Subcutaneous abdominal adipose tissue (tissue), 5 donors: Measurements from ENCODE around the gene C15orf39.

Experiments
- H3K27ac ChIP-seq: one replicate; pipeline ENCODE4 v1.7.0; 2013; ENCODE audit warnings: low read depth, mild to moderate bottlenecking, inconsistent platforms, low read length, moderate library complexity
- H3K27me3 ChIP-seq, 5 donors: one replicate each; pipeline ENCODE4 v1.7.0; 2013; ENCODE audit warnings: low read length in 5 of 5, inconsistent platforms in 1 of 5; ENCODE audit not compliant: control insufficient read depth in 5 of 5, insufficient read depth in 4 of 5
- H3K36me3 ChIP-seq, 5 donors: one replicate each; pipeline ENCODE4 v1.7.0; 2013; ENCODE audit warnings: low read length in 5 of 5; ENCODE audit not compliant: control insufficient read depth in 5 of 5, insufficient read depth in 5 of 5
- H3K4me1 ChIP-seq, 5 donors: one replicate each; pipeline ENCODE4 v1.7.0; 2013; ENCODE audit warnings: low read length in 5 of 5, mild to moderate bottlenecking in 3 of 5, moderate library complexity in 1 of 5; ENCODE audit not compliant: control insufficient read depth in 5 of 5, insufficient read depth in 5 of 5
- H3K4me3 ChIP-seq, 5 donors: one replicate each; pipeline ENCODE4 v1.7.0; 2013; ENCODE audit warnings: low read length in 5 of 5, low read depth in 1 of 5
- H3K9ac ChIP-seq, 5 donors: one replicate each; pipeline ENCODE4 v1.7.0; 2013; ENCODE audit warnings: low read length in 5 of 5, mild to moderate bottlenecking in 4 of 5, moderate library complexity in 3 of 5
- H3K9me3 ChIP-seq, 5 donors: one replicate each; pipeline ENCODE4 v1.7.0; 2013; ENCODE audit warnings: low read length in 5 of 5; ENCODE audit not compliant: control insufficient read depth in 5 of 5
- donor health status: healthy.
- donor health status: healthy.
- donor health status: healthy.
- donor health status: healthy.
- donor health status: healthy.

C15orf39 gene

DNA sequence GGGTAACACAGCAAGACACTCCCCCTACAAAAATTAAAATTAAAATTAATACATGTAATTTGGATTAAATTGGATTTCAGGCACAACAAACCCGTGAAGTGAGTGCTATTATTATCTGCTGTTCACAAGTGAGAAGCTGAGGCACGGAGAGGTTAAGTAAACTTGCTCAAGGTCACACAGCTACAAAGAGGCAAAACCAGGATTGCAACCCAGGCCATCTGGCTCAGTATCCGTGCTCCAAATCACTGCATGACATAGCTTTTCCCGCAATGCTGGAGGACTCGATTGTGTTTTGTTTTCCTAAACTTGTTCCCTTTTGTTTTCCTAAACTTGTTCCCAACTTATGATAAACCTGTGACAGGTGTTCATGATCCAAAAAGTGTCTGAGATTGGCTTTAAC lies 19.9 kb upstream of the C15orf39 start:
- no peak overlapping the region for H3K4me3 ChIP-seq
- H3K9ac ChIP-seq = no peak overlapping the region
- no peaks in the 10 kb centered on the region for H3K9me3 ChIP-seq
- H3K4me1 ChIP-seq = peaks cover 9 to 40% (median 31%) of the 10 kb centered on the region in 5 donors
- H3K27me3 ChIP-seq = peaks cover 0 to 5% (median 0%) of the 10 kb centered on the region in 5 donors
- H3K36me3 ChIP-seq = no peaks in the 10 kb centered on the region
- H3K27ac ChIP-seq = no peak overlapping the region

DNA sequence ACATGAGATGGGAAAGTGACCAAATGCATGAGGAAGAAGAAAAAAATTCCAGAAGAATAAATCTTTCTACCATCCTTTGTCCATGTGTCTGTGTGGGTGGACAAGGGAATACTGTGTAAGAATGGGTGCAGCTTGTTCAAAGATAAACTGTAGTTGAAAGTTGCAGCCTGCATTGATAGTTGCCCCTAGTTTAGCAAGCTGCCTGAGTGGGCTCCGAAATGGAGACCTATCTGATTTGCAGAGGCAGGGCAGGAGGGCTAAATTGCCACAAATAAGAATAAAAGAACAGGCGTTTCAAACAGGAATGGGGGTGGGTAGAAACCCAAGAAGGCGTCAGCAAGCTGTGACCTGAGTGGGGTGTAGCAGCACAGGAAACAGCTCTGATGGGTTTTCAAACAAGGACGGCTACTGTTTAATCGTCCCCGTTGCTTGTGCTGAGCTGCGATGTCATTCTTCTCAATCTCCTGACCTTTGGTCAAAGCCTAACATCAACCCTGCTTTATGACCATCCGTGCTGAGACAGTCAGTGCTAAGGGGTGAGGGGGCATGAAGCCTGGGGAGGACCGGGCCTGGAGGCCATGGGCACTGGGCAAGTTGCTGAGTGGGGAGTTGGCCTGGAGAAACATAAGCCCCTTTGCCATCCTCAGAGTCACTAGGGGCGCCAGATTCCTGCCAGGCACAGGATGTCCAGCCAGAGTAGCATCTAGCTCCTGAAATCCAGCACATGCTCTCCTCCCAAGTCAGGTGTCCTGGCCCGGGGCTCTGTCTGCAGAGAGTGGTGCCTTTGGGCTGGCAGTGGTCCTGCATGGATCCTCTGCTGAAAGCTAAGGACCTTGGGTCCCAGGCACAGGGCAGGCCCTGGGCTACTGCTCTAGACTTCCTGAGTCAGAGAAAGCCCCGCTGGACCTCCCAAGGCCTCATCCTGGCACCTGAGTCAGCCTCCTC lies 19.2 kb upstream of the C15orf39 start:
- peaks cover 0 to 5% (median 0%) of the 10 kb centered on the region in 5 donors for H3K27me3 ChIP-seq
- H3K4me3 ChIP-seq = no peak overlapping the region
- H3K9me3 ChIP-seq = no peaks in the 10 kb centered on the region
- H3K4me1 ChIP-seq = peaks cover 9 to 33% (median 26%) of the 10 kb centered on the region in 5 donors
- no peak overlapping the region for H3K9ac ChIP-seq
- no peak overlapping the region for H3K27ac ChIP-seq
- no peaks in the 10 kb centered on the region for H3K36me3 ChIP-seq

DNA sequence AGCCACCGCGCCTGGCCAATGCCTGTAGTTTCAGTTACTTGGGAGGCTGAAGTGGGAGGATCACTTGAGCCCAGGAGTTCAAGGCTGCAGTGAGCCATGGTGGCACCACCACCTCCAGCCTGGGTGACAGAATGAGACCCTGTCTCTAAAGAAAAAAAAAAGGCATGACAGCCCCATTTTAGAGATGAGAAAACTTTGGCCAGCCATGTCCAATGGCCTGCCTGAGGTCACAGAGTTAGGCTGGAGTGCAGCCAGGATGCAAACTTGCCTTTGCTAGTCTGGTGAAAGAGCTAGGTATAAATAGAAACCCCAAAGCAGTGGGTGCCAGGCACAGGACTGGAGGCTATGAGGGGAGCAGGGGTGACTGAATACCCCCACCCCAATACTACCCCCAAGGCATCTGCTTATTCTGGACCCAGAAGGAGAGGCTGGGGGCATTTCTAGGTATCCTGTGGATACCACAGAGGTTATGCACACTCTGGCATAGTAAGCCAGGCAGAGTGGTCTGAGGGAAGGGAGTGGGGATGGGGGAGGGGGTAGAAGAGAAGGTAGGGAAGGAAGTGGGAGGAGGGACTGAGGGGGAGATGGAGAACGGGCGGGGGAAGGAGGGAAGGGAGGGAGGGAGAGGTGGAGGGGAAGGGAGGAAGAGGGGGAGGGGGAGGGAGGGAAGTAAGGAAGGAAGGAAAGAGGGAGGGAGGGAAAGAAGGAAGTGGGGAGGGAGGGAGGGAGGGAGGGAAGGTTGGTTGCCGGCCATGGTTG lies 16.2 kb upstream of the C15orf39 start:
- H3K27ac ChIP-seq = no peak overlapping the region
- H3K9me3 ChIP-seq = no peaks in the 10 kb centered on the region
- no peak overlapping the region for H3K4me3 ChIP-seq
- no peaks in the 10 kb centered on the region for H3K27me3 ChIP-seq
- H3K4me1 ChIP-seq = peaks cover under 1 to 6% (median 3%) of the 10 kb centered on the region in 5 donors
- H3K9ac ChIP-seq = no peak overlapping the region
- H3K36me3 ChIP-seq = no peaks in the 10 kb centered on the region

DNA sequence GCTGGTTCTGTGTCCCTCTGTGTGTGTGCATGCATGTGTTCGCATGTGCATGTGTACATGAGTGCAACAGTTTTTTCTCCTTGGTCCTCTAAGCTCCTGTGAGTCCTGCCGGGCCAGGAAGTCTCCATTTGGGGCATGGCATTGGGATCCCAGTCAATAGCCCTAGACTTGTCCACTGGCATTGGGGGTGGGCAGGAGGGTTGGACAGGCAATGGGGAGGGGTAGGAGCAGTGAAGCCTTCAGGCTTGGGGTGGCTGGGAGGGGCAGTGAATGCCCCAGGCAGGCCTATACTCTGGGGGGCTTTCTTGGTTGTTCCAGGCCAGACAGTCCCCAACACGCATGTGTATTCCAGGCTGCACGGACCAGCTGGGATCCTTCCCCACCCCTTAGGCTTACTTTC lies 15.6 kb upstream of the C15orf39 start:
- no peaks in the 10 kb centered on the region for H3K36me3 ChIP-seq
- H3K4me3 ChIP-seq = no peak overlapping the region
- no peak overlapping the region for H3K9ac ChIP-seq
- peaks cover 0 to 2% (median 0%) of the 10 kb centered on the region in 5 donors for H3K4me1 ChIP-seq
- no peak overlapping the region for H3K27ac ChIP-seq
- no peaks in the 10 kb centered on the region for H3K27me3 ChIP-seq
- peaks cover 0 to 3% (median 0%) of the 10 kb centered on the region in 5 donors for H3K9me3 ChIP-seq

GRCh38 chr15:75188499-75188898 lies 13.2 kb upstream of the C15orf39 start:
- H3K9ac ChIP-seq = no peak overlapping the region
- H3K27ac ChIP-seq = no peak overlapping the region
- peaks cover 0 to 3% (median 0%) of the 10 kb centered on the region in 5 donors for H3K9me3 ChIP-seq
- H3K4me1 ChIP-seq = peaks cover 0 to 2% (median 0%) of the 10 kb centered on the region in 5 donors
- H3K27me3 ChIP-seq = no peaks in the 10 kb centered on the region
- H3K4me3 ChIP-seq = no peak overlapping the region
- no peaks in the 10 kb centered on the region for H3K36me3 ChIP-seq

DNA sequence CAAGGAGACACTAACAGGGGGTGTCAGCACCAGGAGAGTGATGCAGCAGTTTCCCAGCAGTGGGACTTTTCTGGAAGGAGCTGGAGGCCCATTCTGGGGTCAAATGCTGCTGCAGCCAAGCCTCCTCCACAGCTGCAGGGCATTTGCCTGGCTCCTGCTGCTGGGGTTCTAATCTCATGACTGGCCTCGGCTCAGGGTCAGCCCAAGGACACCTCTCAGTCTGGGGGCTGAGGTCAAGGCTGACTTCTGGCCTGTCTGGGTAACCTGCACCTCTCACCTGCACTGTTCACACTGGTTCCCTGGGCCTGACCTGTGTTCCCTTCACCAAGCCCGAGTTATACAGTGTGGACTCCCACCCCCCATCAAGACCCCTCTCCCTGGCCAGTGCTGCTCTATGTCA lies 10.4 kb upstream of the C15orf39 start:
- no peak overlapping the region for H3K4me3 ChIP-seq
- H3K9ac ChIP-seq = no peak overlapping the region
- H3K9me3 ChIP-seq = peaks cover 0 to 3% (median 0%) of the 10 kb centered on the region in 5 donors
- H3K36me3 ChIP-seq = no peaks in the 10 kb centered on the region
- H3K27me3 ChIP-seq = peaks cover 0 to 4% (median 2%) of the 10 kb centered on the region in 5 donors
- no peaks in the 10 kb centered on the region for H3K4me1 ChIP-seq
- H3K27ac ChIP-seq = no peak overlapping the region

DNA sequence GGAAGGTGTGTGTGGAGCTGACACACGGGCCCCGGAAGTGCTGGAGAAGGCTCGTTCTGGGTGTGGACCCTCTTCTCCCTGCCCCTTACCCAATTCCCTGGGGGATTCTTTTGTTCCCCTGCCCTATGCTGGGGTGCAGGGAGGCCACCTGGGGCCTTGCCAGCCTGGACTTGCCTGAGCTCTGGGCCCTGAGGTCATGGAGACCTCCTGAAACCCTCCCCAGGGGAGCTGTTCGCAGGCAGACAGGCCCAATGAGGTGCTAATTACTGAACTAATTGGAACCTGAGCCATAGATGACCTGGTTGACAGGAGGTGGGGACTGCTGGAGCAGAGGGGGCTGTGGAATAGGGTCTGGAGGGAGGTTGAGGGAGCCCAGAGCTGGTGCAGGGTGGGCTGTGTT lies 9.4 kb upstream of the C15orf39 start:
- H3K4me1 ChIP-seq = no peaks in the 10 kb centered on the region
- no peak overlapping the region for H3K9ac ChIP-seq
- no peak overlapping the region for H3K27ac ChIP-seq
- peaks cover 0 to 3% (median 0%) of the 10 kb centered on the region in 5 donors for H3K9me3 ChIP-seq
- no peak overlapping the region for H3K4me3 ChIP-seq
- peaks cover 0 to 4% (median 2%) of the 10 kb centered on the region in 5 donors for H3K27me3 ChIP-seq
- no peaks in the 10 kb centered on the region for H3K36me3 ChIP-seq

DNA sequence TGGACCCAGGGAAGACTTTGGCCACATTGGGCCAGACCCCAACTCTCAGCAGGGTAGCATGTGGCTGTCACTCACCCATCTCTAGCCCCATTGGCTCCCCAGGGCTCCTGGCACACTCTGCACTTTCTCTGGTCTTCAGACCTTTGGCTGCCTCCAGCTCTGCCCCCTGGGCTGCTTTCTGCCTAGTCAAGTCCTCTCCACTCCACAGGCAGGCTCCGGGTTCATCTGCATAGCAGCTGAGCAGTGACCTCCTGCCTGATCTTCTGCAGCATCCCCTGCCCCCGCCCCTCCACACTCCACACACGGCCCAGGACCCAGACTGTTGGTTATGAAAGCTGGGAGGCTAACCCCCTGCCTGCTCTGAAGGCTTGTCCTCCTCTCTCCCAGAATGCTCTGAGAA lies 8.4 kb upstream of the C15orf39 start:
- peaks cover 0 to 3% (median 0%) of the 10 kb centered on the region in 5 donors for H3K9me3 ChIP-seq
- H3K36me3 ChIP-seq = no peaks in the 10 kb centered on the region
- H3K27ac ChIP-seq = no peak overlapping the region
- no peaks in the 10 kb centered on the region for H3K4me1 ChIP-seq
- H3K9ac ChIP-seq = no peak overlapping the region
- H3K4me3 ChIP-seq = no peak overlapping the region
- peaks cover 0 to 4% (median 2%) of the 10 kb centered on the region in 5 donors for H3K27me3 ChIP-seq

DNA sequence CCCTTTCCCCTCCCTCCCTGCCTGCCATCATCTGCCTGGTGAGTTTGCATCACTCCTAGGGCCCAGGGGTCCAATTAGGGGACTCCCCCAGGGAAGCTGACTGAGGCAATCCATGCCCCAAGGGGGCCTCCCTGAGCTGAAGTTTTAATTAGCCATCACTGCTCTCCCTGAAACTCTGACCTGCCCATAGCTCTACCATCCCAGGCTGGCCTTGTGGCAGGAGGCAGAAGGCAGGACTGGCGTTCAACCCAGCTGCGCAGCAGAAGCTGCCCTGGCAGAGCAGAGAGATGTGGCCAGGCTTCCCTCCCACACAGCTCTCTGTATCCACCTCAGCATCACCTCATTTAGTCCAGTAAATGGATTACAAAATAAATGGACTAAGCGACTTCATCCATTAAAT lies 7.7 kb upstream of the C15orf39 start:
- Histone ChIP-seq H3K4me1 (peaks cover 0 to 3% (median 0%) of the 10 kb centered on the region in 5 donors), H3K9ac (no peak overlapping the region), H3K27me3 (peaks cover 0 to 4% (median 2%) of the 10 kb centered on the region in 5 donors), H3K27ac (no peak overlapping the region), H3K4me3 (no peak overlapping the region), H3K9me3 (peaks cover 0 to 3% (median 0%) of the 10 kb centered on the region in 5 donors), H3K36me3 (no peaks in the 10 kb centered on the region)

GRCh38 chr15:75194397-75194796 lies 7.3 kb upstream of the C15orf39 start:
- peaks cover 0 to 7% (median 2%) of the 10 kb centered on the region in 5 donors for H3K4me1 ChIP-seq

More at GRCh38 chr15:75194397-75194796, 7.3 kb upstream of the C15orf39 start:
- H3K27me3 ChIP-seq = peaks cover 0 to 4% (median 2%) of the 10 kb centered on the region in 5 donors
- H3K9ac ChIP-seq = no peak overlapping the region
- no peak overlapping the region for H3K4me3 ChIP-seq
- no peaks in the 10 kb centered on the region for H3K36me3 ChIP-seq
- no peak overlapping the region for H3K27ac ChIP-seq
- H3K9me3 ChIP-seq = peaks cover 0 to 3% (median 0%) of the 10 kb centered on the region in 5 donors
